ENCODE results near the gene BTLA. TPM values are rescaled to one million over a fixed set of nuclear protein-coding genes. Genes with fewer than 3 reads are reported as not detected.

BTLA gene
- total and polyA plus RNA-seq, 2 experiments from 2014 or later, result not detected

GRCh38 chr3:112514527-112515128, 15.4 kb upstream of the BTLA start:
- TF ChIP-seq EZH2 (IDR thresholded peaks at IDR 0.05; ENCODE audit: borderline replicate concordance), result no peak
- no peak for TF ChIP-seq EZH2phosphoT487 (IDR thresholded peaks at IDR 0.05; ENCODE audit: low read depth, severe bottlenecking, unreplicated experiment)
- no peak for TF ChIP-seq CTCF (IDR thresholded peaks at IDR 0.05; ENCODE audit: poor library complexity)
- no peaks in the 10 kb centered on the region for H3K4me1 ChIP-seq (ENCODE audit: insufficient read depth)
- no peaks in the 10 kb centered on the region for H3K9me2 ChIP-seq (replicated peaks; ENCODE audit: insufficient read depth)
- no peaks in the 10 kb centered on the region for H3K9me3 ChIP-seq (ENCODE audit: low read depth)
- no peaks in the 10 kb centered on the region for H3K36me3 ChIP-seq (replicated peaks; ENCODE audit: insufficient read depth, low read depth)
- DNase-seq (ENCODE audit: low spot score), result no peak
- WGBS (ENCODE audit: low lambda C conversion rate, missing lambda C conversion rate), result 64% methylated on average over 2 of the region's 2 CpGs
- no peak overlapping the region for H3K4me3 ChIP-seq
- H2AFZ ChIP-seq, result no peak overlapping the region
- H3K79me2 ChIP-seq, result no peaks in the 10 kb centered on the region
- H3K27ac ChIP-seq, result no peak overlapping the region
- H3K4me2 ChIP-seq, result no peak overlapping the region
- no peaks in the 10 kb centered on the region for H3K27me3 ChIP-seq
- no peaks in the 10 kb centered on the region for H4K20me1 ChIP-seq (ENCODE audit: insufficient read depth, poor library complexity, severe bottlenecking)

GRCh38 chr3:112512320-112512719, 13.0 kb upstream of the BTLA start:
- Histone ChIP-seq H2AFZ (no peak overlapping the region), H3K79me2 (no peaks in the 10 kb centered on the region), H3K27ac (no peak overlapping the region), H4K20me1 (ENCODE audit: insufficient read depth, poor library complexity, severe bottlenecking) (no peaks in the 10 kb centered on the region), H3K9me3 (ENCODE audit: low read depth) (no peaks in the 10 kb centered on the region), H3K4me1 (ENCODE audit: insufficient read depth) (no peaks in the 10 kb centered on the region), H3K9me2 (replicated peaks; ENCODE audit: insufficient read depth) (no peaks in the 10 kb centered on the region), H3K4me3 (no peak overlapping the region), H3K4me2 (no peak overlapping the region), H3K27me3 (no peaks in the 10 kb centered on the region), H3K36me3 (replicated peaks; ENCODE audit: insufficient read depth, low read depth) (no peaks in the 10 kb centered on the region)
- TF ChIP-seq EZH2 (IDR thresholded peaks at IDR 0.05; ENCODE audit: borderline replicate concordance) (no peak), EZH2phosphoT487 (IDR thresholded peaks at IDR 0.05; ENCODE audit: low read depth, severe bottlenecking, unreplicated experiment) (no peak), CTCF (IDR thresholded peaks at IDR 0.05; ENCODE audit: poor library complexity) (no peak)
- DNase-seq (ENCODE audit: low spot score), result no peak

GRCh38 chr3:112508860-112509259, 9.6 kb upstream of the BTLA start:
- TF ChIP-seq EZH2 (IDR thresholded peaks at IDR 0.05; ENCODE audit: borderline replicate concordance), result no peak
- TF ChIP-seq EZH2phosphoT487 (IDR thresholded peaks at IDR 0.05; ENCODE audit: low read depth, severe bottlenecking, unreplicated experiment), result no peak
- TF ChIP-seq CTCF (IDR thresholded peaks at IDR 0.05; ENCODE audit: poor library complexity), result no peak
- H2AFZ ChIP-seq, result no peak overlapping the region
- no peak overlapping the region for H3K27ac ChIP-seq
- no peaks in the 10 kb centered on the region for H3K36me3 ChIP-seq (replicated peaks; ENCODE audit: insufficient read depth, low read depth)
- no peaks in the 10 kb centered on the region for H3K4me1 ChIP-seq (ENCODE audit: insufficient read depth)
- H4K20me1 ChIP-seq (ENCODE audit: insufficient read depth, poor library complexity, severe bottlenecking), result no peaks in the 10 kb centered on the region
- H3K9me3 ChIP-seq (ENCODE audit: low read depth), result no peaks in the 10 kb centered on the region
- DNase-seq (ENCODE audit: low spot score), result no peak
- H3K27me3 ChIP-seq, result no peaks in the 10 kb centered on the region
- no peak overlapping the region for H3K4me3 ChIP-seq
- no peak overlapping the region for H3K4me2 ChIP-seq
- H3K79me2 ChIP-seq, result no peaks in the 10 kb centered on the region
- H3K9me2 ChIP-seq (replicated peaks; ENCODE audit: insufficient read depth), result no peaks in the 10 kb centered on the region

- no peaks in the 10 kb centered on the region for H4K20me1 ChIP-seq (ENCODE audit: insufficient read depth, poor library complexity, severe bottlenecking)
- TF ChIP-seq EZH2phosphoT487 (IDR thresholded peaks at IDR 0.05; ENCODE audit: low read depth, severe bottlenecking, unreplicated experiment) (no peak), CTCF (IDR thresholded peaks at IDR 0.05; ENCODE audit: poor library complexity) (no peak), EZH2 (IDR thresholded peaks at IDR 0.05; ENCODE audit: borderline replicate concordance) (no peak)
- H3K4me3 ChIP-seq, result no peak overlapping the region
- 68% methylated on average over 2 of the region's 2 CpGs for WGBS (ENCODE audit: low lambda C conversion rate, missing lambda C conversion rate)
- no peak for DNase-seq (ENCODE audit: low spot score)
- no peaks in the 10 kb centered on the region for H3K27me3 ChIP-seq
- no peaks in the 10 kb centered on the region for H3K79me2 ChIP-seq
- H3K4me2 ChIP-seq, result no peak overlapping the region
- H3K9me3 ChIP-seq (ENCODE audit: low read depth), result no peaks in the 10 kb centered on the region
- H3K4me1 ChIP-seq (ENCODE audit: insufficient read depth), result no peaks in the 10 kb centered on the region
- H3K27ac ChIP-seq, result no peak overlapping the region
- no peaks in the 10 kb centered on the region for H3K9me2 ChIP-seq (replicated peaks; ENCODE audit: insufficient read depth)
- no peaks in the 10 kb centered on the region for H3K36me3 ChIP-seq (replicated peaks; ENCODE audit: insufficient read depth, low read depth)
- H2AFZ ChIP-seq, result no peak overlapping the region
Observed at GRCh38 chr3:112508261-112508660, 9.0 kb upstream of the BTLA start.
